IMR-90 (cell line): ENCODE measurements around the gene C1orf105. TPM values are rescaled to one million over a fixed set of nuclear protein-coding genes. Genes with fewer than 3 reads are reported as not detected.

ENCODE experiments used
- ATAC-seq: fragments of 200-7000 bp; cut with Tn5 transposase; 2 replicates; pipeline ENCODE4 v1.9.1; 2020; ENCODE audit warnings: low read depth, mild to moderate bottlenecking, moderate library complexity
- BruUV-seq: library from RNA; stranded (reverse); fragments of 400-500 nt; replicated peaks from 2 replicates; lab custom pipeline; 2021; lab: Mats Ljungman, UMichigan
- CTCF ChIA-PET: fragments of 300-600 bp; formaldehyde crosslinking; extraction: SDS; loops from one replicate; lab custom pipeline; 2021; ENCODE audit warnings: antibody characterized with exemption; lab: Yijun Ruan, JAX
- POLR2A ChIA-PET: fragments of 300-600 bp; sonication (Branson Sonifier 250); formaldehyde crosslinking; loops from one replicate; lab custom pipeline; 2022; ENCODE audit warnings: antibody characterized with exemption; ENCODE audit not compliant: unreplicated experiment; lab: Charles Lee
- DNase-seq: peaks from one replicate; pipeline ENCODE4 v3.0.0; 2013
- H2AFZ ChIP-seq: replicated peaks from 2 replicates; pipeline ENCODE3; 2013; ENCODE audit warnings: low read length, mild to moderate bottlenecking; ENCODE audit not compliant: poor library complexity
- H2AK5ac ChIP-seq: 2 replicates; pipeline ENCODE4 v1.6.1; 2013; ENCODE audit warnings: low read depth, low read length, inconsistent platforms
- H2AK9ac ChIP-seq: replicated peaks from 2 replicates; pipeline ENCODE3; 2013; ENCODE audit warnings: mild to moderate bottlenecking, low read depth, low read length, moderate library complexity; ENCODE audit not compliant: poor library complexity
- H2BK120ac ChIP-seq: 2 replicates; pipeline ENCODE4 v1.6.1; 2013; ENCODE audit warnings: low read depth, low read length, inconsistent platforms
- H2BK15ac ChIP-seq: 3 replicates; pipeline ENCODE4 v1.6.1; 2013; ENCODE audit warnings: low read depth, low read length, inconsistent platforms
- H2BK20ac ChIP-seq: 2 replicates; pipeline ENCODE4 v1.6.1; 2013; ENCODE audit warnings: low read depth, mild to moderate bottlenecking, inconsistent platforms, low read length, moderate library complexity
- H2BK5ac ChIP-seq: 2 replicates; pipeline ENCODE4 v1.6.1; 2013; ENCODE audit warnings: mild to moderate bottlenecking, low read depth, low read length, inconsistent platforms; ENCODE audit not compliant: poor library complexity, severe bottlenecking
- H3K14ac ChIP-seq: replicated peaks from 2 replicates; pipeline ENCODE4 v1.6.1; 2013; ENCODE audit warnings: low read depth, low read length, inconsistent platforms
- H3K18ac ChIP-seq: 2 replicates; pipeline ENCODE4 v1.6.1; 2013; ENCODE audit warnings: low read depth, low read length, control low read depth
- H3K23ac ChIP-seq: 2 replicates; pipeline ENCODE4 v1.6.1; 2013; ENCODE audit warnings: low read depth, low read length, inconsistent platforms
- H3K27ac ChIP-seq: 2 replicates; pipeline ENCODE4 v1.5.1; 2013; ENCODE audit warnings: mild to moderate bottlenecking, control low read depth, low read length; ENCODE audit not compliant: insufficient read depth
- H3K27me3 ChIP-seq: 2 replicates; pipeline ENCODE4 v1.6.1; 2013; ENCODE audit warnings: low read length; ENCODE audit not compliant: control insufficient read depth, insufficient read depth
- H3K36me3 ChIP-seq: 2 replicates; pipeline ENCODE4 v1.6.1; 2013; ENCODE audit warnings: low read length, mixed read lengths; ENCODE audit not compliant: control insufficient read depth, insufficient read depth
- H3K4ac ChIP-seq: 2 replicates; pipeline ENCODE4 v1.6.1; 2013; ENCODE audit warnings: low read depth, low read length, inconsistent platforms
- H3K4me1 ChIP-seq: 2 replicates; pipeline ENCODE4 v1.6.1; 2013; ENCODE audit warnings: low read length, mixed read lengths; ENCODE audit not compliant: control insufficient read depth, insufficient read depth
- H3K4me2 ChIP-seq: 2 replicates; pipeline ENCODE4 v1.6.1; 2013; ENCODE audit warnings: low read depth, mild to moderate bottlenecking, control low read depth, low read length, moderate library complexity
- H3K4me3 ChIP-seq: 2 replicates; pipeline ENCODE4 v1.5.1; 2013; ENCODE audit warnings: low read depth, mild to moderate bottlenecking, control low read depth, low read length, moderate library complexity; ENCODE audit not compliant: insufficient read depth
- H3K56ac ChIP-seq: 2 replicates; pipeline ENCODE4 v1.6.1; 2013; ENCODE audit warnings: low read length, inconsistent platforms; ENCODE audit not compliant: insufficient read depth; ENCODE audit errors: extremely low read depth
- H3K79me1 ChIP-seq, 2 experiments: 2 replicates each; pipeline ENCODE4 v1.6.1; 2013; ENCODE audit warnings: low read length in 2 of 2, inconsistent platforms in 1 of 2, low read depth in 1 of 2
- H3K9ac ChIP-seq: 2 replicates; pipeline ENCODE4 v1.6.1; 2013; ENCODE audit warnings: low read depth, low read length, control low read depth
- H3K9me1 ChIP-seq: 2 replicates; pipeline ENCODE4 v1.6.1; 2013; ENCODE audit warnings: low read length, inconsistent platforms; ENCODE audit not compliant: insufficient read depth
- H3K9me3 ChIP-seq: 2 replicates; pipeline ENCODE4 v1.6.1; 2013; ENCODE audit warnings: low read length; ENCODE audit not compliant: control insufficient read depth, insufficient read depth
- H4K20me1 ChIP-seq: 2 replicates; pipeline ENCODE4 v1.6.1; 2013; ENCODE audit warnings: low read length, inconsistent platforms; ENCODE audit not compliant: insufficient read depth
- H4K5ac ChIP-seq: 2 replicates; pipeline ENCODE4 v1.6.1; 2013; ENCODE audit warnings: mild to moderate bottlenecking, low read depth, low read length, control low read depth
- H4K8ac ChIP-seq, 2 experiments: 2 replicates each; pipeline ENCODE4 v1.6.1; 2013; ENCODE audit warnings: low read depth in 2 of 2, low read length in 2 of 2, control low read depth in 1 of 2, inconsistent platforms in 1 of 2
- H4K91ac ChIP-seq: 2 replicates; pipeline ENCODE4 v1.6.1; 2013; ENCODE audit warnings: low read depth, low read length, inconsistent platforms; ENCODE audit not compliant: insufficient read depth
- BHLHE40 ChIP-seq: fragments of 150-350 bp; IDR thresholded peaks from 2 replicates; pipeline ENCODE4 v1.6.1; 2016; ENCODE audit warnings: mild to moderate bottlenecking, low read depth, low read length
- CEBPB ChIP-seq: IDR thresholded peaks from 2 replicates; pipeline ENCODE4 v1.6.1; 2012; ENCODE audit warnings: low read depth, low read length, improper control_type of control experiment
- CHD1 ChIP-seq: IDR thresholded peaks from 2 replicates; pipeline ENCODE4 v1.6.1; 2012; ENCODE audit warnings: low read depth, low read length, improper control_type of control experiment
- FOS ChIP-seq: fragments of 150-350 bp; IDR thresholded peaks from 2 replicates; pipeline ENCODE4 v1.6.1; 2016; ENCODE audit warnings: low read depth, low read length
- MAFK ChIP-seq: IDR thresholded peaks from 2 replicates; pipeline ENCODE4 v1.6.1; 2012; ENCODE audit warnings: low read depth, low read length, improper control_type of control experiment
- MAZ ChIP-seq: IDR thresholded peaks from 2 replicates; pipeline ENCODE4 v1.6.1; 2012; ENCODE audit warnings: low read depth, mild to moderate bottlenecking, low read length, improper control_type of control experiment, moderate library complexity, borderline replicate concordance
- MXI1 ChIP-seq: IDR thresholded peaks from 2 replicates; pipeline ENCODE4 v1.6.1; 2012; ENCODE audit warnings: low read depth, mild to moderate bottlenecking, low read length, moderate library complexity, borderline replicate concordance
- NFE2L2 ChIP-seq: fragments of 150-350 bp; IDR thresholded peaks from 2 replicates; pipeline ENCODE4 v1.6.1; 2016; ENCODE audit warnings: low read depth, mild to moderate bottlenecking, low read length
- POLR2A ChIP-seq: IDR thresholded peaks from 2 replicates; pipeline ENCODE4 v1.6.1; 2012; ENCODE audit warnings: mild to moderate bottlenecking, low read depth, low read length
- RAD21 ChIP-seq: IDR thresholded peaks from 2 replicates; pipeline ENCODE4 v1.6.1; 2012; ENCODE audit warnings: low read length, improper control_type of control experiment
- RCOR1 ChIP-seq: IDR thresholded peaks from 2 replicates; pipeline ENCODE4 v1.6.1; 2012; ENCODE audit warnings: mild to moderate bottlenecking, low read length, improper control_type of control experiment; ENCODE audit not compliant: insufficient replicate concordance
- RFX5 ChIP-seq: IDR thresholded peaks from 2 replicates; pipeline ENCODE4 v1.8.0; 2012; ENCODE audit warnings: low read depth, mild to moderate bottlenecking, low read length, moderate library complexity
- SMC3 ChIP-seq: fragments of 150-350 bp; IDR thresholded peaks from 2 replicates; pipeline ENCODE4 v1.6.1; 2016; ENCODE audit warnings: low read depth, mild to moderate bottlenecking, antibody characterized with exemption, low read length, moderate library complexity
- WGBS, 2 experiments: methylation state at CpG; one replicate each; pipeline versions ENCODE4 v1.1.5 to v1.1.7; 2013; ENCODE audit warnings: missing lambda C conversion rate in 2 of 2; ENCODE audit not compliant: insufficient read length in 1 of 2; ENCODE audit errors: extremely low coverage in 2 of 2; 5-methylcytosine and 5-hydroxymethylcytosine counted together
- dilution Hi-C: fragments of 300-500 bp; cut with HindIII; formaldehyde crosslinking; loops from one replicate; pipeline ENCODE4 v1.14.3; 2018; ENCODE audit warnings: low sequenced_read_pairs; ENCODE audit not compliant: unreplicated experiment
- in situ Hi-C: fragments of 300-500 bp; cut with MboI; formaldehyde crosslinking; loops from 3 replicates; pipeline ENCODE4 v1.14.3; 2019; ENCODE audit warnings: low sequenced_read_pairs, inconsistent platforms, mixed read lengths
- intact Hi-C: fragments of 100-400 bp; cut with micrococcal nuclease; formaldehyde crosslinking; loops from 2 replicates; pipeline ENCODE4 v1.10.0; 2022
- polyA plus RNA-seq, 3 experiments: library from polyadenylated mRNA; depleted of rRNA; stranded (reverse); fragments of >200 nt; gene quantifications; 2 replicates each; pipeline ENCODE4 v1.2.3, GENCODE V29; 2012; ENCODE audit warnings: low replicate concordance in 1 of 3
- total RNA-seq: library from RNA; depleted of rRNA; stranded (reverse); fragments of >200 nt; gene quantifications from 2 replicates; pipeline ENCODE4 v1.2.3, GENCODE V29; 2012
- TF ChIP-seq, protein P1 (sequence below): fragments of 150-350 bp; IDR thresholded peaks from 2 replicates; pipeline ENCODE4 v1.6.1; 2017; ENCODE audit warnings: mild to moderate bottlenecking, antibody characterized with exemption, low read length, low read depth
- TF ChIP-seq, protein P2 (sequence below): conservative IDR thresholded peaks from 2 replicates; pipeline ENCODE4 v1.5.1; 2012; ENCODE audit warnings: mild to moderate bottlenecking, low read depth, low read length, improper control_type of control experiment
- TF ChIP-seq, protein P3 (sequence below): fragments of 150-350 bp; IDR thresholded peaks from 2 replicates; pipeline ENCODE4 v1.6.1; 2016; ENCODE audit warnings: low read depth, mild to moderate bottlenecking, low read length, moderate library complexity, borderline replicate concordance

C1orf105 gene
- total and polyA plus RNA-seq, 2 of the 4 experiments (the other 2 are of a cell fraction) = not detected

DNA sequence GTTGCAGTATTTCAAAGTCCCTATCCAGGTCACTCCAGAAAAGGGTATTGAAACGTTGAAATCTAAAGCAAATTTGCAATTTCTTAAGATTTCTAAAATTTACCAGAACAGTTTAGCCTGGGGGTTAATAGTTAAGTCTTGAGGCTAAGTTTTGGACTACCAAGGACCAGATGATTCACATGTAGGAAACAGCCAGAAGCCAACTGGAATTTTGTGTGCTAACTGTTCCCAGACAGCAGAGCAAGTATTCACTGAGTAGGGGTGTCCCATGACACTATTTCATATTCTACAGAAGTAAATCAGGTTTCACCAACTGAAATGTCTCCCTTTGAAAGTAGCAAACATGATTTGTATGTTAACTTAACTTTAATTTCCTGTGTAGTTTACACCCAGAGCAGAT, 11.5 kb upstream of the C1orf105 start:
- Histone ChIP-seq H2BK20ac (no peak overlapping the region), H3K4me1 (no peaks in the 10 kb centered on the region), H3K27me3 (no peaks in the 10 kb centered on the region), H3K79me1 (no peaks in the 10 kb centered on the region), H3K23ac (no peak overlapping the region), H2BK5ac (no peak overlapping the region), H3K4me3 (no peak overlapping the region), H3K14ac (no peak overlapping the region), H3K18ac (no peak overlapping the region), H3K9me3 (no peaks in the 10 kb centered on the region), H3K56ac (no peak overlapping the region), H3K36me3 (no peaks in the 10 kb centered on the region), H4K5ac (no peak overlapping the region), H2AK5ac (no peak overlapping the region), H3K9me1 (no peaks in the 10 kb centered on the region), H4K20me1 (no peaks in the 10 kb centered on the region), H2AFZ (no peak overlapping the region), H3K9ac (no peak overlapping the region), H2BK15ac (no peak overlapping the region), H4K8ac (no peak overlapping the region), H3K4me2 (no peak overlapping the region), H3K27ac (no peak overlapping the region), H2BK120ac (no peak overlapping the region), H3K4ac (no peak overlapping the region), H2AK9ac (no peak overlapping the region), H4K91ac (no peak overlapping the region)
- ATAC-seq (0 out of 2 replicates have a peak, but pooled peaks have one; percentile 32), DNase-seq (peak; percentile 51)
- in situ Hi-C loops = loop anchor here (25.0 kb wide), 1 partner anchor 597 kb away; no protein-coding TSS in a partner anchor
- WGBS, 2 experiments = no CpG with 5 or more reads among the region's 1 CpG
- ChIA-PET POLR2A (no interaction called here), CTCF (no interaction called here)
- intact Hi-C loops = no loop called here
- no TSS peak for BruUV-seq
- TF ChIP-seq NFE2L2 (no peak), RCOR1 (no peak), RFX5 (no peak), MAZ (no peak), MAFK (no peak), CEBPB (no peak), SMC3 (no peak), FOS (no peak), BHLHE40 (no peak), RAD21 (no peak), CHD1 (no peak), POLR2A (no peak), MXI1 (no peak)
- TF ChIP-seq, protein P1, sequence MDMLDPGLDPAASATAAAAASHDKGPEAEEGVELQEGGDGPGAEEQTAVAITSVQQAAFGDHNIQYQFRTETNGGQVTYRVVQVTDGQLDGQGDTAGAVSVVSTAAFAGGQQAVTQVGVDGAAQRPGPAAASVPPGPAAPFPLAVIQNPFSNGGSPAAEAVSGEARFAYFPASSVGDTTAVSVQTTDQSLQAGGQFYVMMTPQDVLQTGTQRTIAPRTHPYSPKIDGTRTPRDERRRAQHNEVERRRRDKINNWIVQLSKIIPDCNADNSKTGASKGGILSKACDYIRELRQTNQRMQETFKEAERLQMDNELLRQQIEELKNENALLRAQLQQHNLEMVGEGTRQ = no peak
- TF ChIP-seq, protein P2, sequence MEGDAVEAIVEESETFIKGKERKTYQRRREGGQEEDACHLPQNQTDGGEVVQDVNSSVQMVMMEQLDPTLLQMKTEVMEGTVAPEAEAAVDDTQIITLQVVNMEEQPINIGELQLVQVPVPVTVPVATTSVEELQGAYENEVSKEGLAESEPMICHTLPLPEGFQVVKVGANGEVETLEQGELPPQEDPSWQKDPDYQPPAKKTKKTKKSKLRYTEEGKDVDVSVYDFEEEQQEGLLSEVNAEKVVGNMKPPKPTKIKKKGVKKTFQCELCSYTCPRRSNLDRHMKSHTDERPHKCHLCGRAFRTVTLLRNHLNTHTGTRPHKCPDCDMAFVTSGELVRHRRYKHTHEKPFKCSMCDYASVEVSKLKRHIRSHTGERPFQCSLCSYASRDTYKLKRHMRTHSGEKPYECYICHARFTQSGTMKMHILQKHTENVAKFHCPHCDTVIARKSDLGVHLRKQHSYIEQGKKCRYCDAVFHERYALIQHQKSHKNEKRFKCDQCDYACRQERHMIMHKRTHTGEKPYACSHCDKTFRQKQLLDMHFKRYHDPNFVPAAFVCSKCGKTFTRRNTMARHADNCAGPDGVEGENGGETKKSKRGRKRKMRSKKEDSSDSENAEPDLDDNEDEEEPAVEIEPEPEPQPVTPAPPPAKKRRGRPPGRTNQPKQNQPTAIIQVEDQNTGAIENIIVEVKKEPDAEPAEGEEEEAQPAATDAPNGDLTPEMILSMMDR = no peak
- TF ChIP-seq, protein P3, sequence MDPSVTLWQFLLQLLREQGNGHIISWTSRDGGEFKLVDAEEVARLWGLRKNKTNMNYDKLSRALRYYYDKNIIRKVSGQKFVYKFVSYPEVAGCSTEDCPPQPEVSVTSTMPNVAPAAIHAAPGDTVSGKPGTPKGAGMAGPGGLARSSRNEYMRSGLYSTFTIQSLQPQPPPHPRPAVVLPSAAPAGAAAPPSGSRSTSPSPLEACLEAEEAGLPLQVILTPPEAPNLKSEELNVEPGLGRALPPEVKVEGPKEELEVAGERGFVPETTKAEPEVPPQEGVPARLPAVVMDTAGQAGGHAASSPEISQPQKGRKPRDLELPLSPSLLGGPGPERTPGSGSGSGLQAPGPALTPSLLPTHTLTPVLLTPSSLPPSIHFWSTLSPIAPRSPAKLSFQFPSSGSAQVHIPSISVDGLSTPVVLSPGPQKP = no peak
- dilution Hi-C loops = no loop called here
